IMR-90 (cell line): Measurements from ENCODE around the gene PATL2. TPM values are rescaled to one million over a fixed set of nuclear protein-coding genes. Genes with fewer than 3 reads are reported as not detected.

Source experiments
- ATAC-seq: fragments of 200-7000 bp; cut with Tn5 transposase; 2 replicates; pipeline ENCODE4 v1.9.1; 2020; ENCODE audit warnings: low read depth, mild to moderate bottlenecking, moderate library complexity
- BruUV-seq: library from RNA; stranded (reverse); fragments of 400-500 nt; replicated peaks from 2 replicates; lab custom pipeline; 2021; lab: Mats Ljungman, UMichigan
- CTCF ChIA-PET: fragments of 300-600 bp; formaldehyde crosslinking; extraction: SDS; loops from one replicate; lab custom pipeline; 2021; ENCODE audit warnings: antibody characterized with exemption; lab: Yijun Ruan, JAX
- POLR2A ChIA-PET: fragments of 300-600 bp; sonication (Branson Sonifier 250); formaldehyde crosslinking; loops from one replicate; lab custom pipeline; 2022; ENCODE audit warnings: antibody characterized with exemption; ENCODE audit not compliant: unreplicated experiment; lab: Charles Lee
- DNase-seq: peaks from one replicate; pipeline ENCODE4 v3.0.0; 2013
- H2AFZ ChIP-seq: replicated peaks from 2 replicates; pipeline ENCODE3; 2013; ENCODE audit warnings: low read length, mild to moderate bottlenecking; ENCODE audit not compliant: poor library complexity
- H2AK5ac ChIP-seq: 2 replicates; pipeline ENCODE4 v1.6.1; 2013; ENCODE audit warnings: low read depth, low read length, inconsistent platforms
- H2AK9ac ChIP-seq: replicated peaks from 2 replicates; pipeline ENCODE3; 2013; ENCODE audit warnings: mild to moderate bottlenecking, low read depth, low read length, moderate library complexity; ENCODE audit not compliant: poor library complexity
- H2BK120ac ChIP-seq: 2 replicates; pipeline ENCODE4 v1.6.1; 2013; ENCODE audit warnings: low read depth, low read length, inconsistent platforms
- H2BK15ac ChIP-seq: 3 replicates; pipeline ENCODE4 v1.6.1; 2013; ENCODE audit warnings: low read depth, low read length, inconsistent platforms
- H2BK20ac ChIP-seq: 2 replicates; pipeline ENCODE4 v1.6.1; 2013; ENCODE audit warnings: low read depth, mild to moderate bottlenecking, inconsistent platforms, low read length, moderate library complexity
- H2BK5ac ChIP-seq: 2 replicates; pipeline ENCODE4 v1.6.1; 2013; ENCODE audit warnings: mild to moderate bottlenecking, low read depth, low read length, inconsistent platforms; ENCODE audit not compliant: poor library complexity, severe bottlenecking
- H3K14ac ChIP-seq: replicated peaks from 2 replicates; pipeline ENCODE4 v1.6.1; 2013; ENCODE audit warnings: low read depth, low read length, inconsistent platforms
- H3K18ac ChIP-seq: 2 replicates; pipeline ENCODE4 v1.6.1; 2013; ENCODE audit warnings: low read depth, low read length, control low read depth
- H3K23ac ChIP-seq: 2 replicates; pipeline ENCODE4 v1.6.1; 2013; ENCODE audit warnings: low read depth, low read length, inconsistent platforms
- H3K27ac ChIP-seq: 2 replicates; pipeline ENCODE4 v1.5.1; 2013; ENCODE audit warnings: mild to moderate bottlenecking, control low read depth, low read length; ENCODE audit not compliant: insufficient read depth
- H3K27me3 ChIP-seq: 2 replicates; pipeline ENCODE4 v1.6.1; 2013; ENCODE audit warnings: low read length; ENCODE audit not compliant: control insufficient read depth, insufficient read depth
- H3K36me3 ChIP-seq: 2 replicates; pipeline ENCODE4 v1.6.1; 2013; ENCODE audit warnings: low read length, mixed read lengths; ENCODE audit not compliant: control insufficient read depth, insufficient read depth
- H3K4ac ChIP-seq: 2 replicates; pipeline ENCODE4 v1.6.1; 2013; ENCODE audit warnings: low read depth, low read length, inconsistent platforms
- H3K4me1 ChIP-seq: 2 replicates; pipeline ENCODE4 v1.6.1; 2013; ENCODE audit warnings: low read length, mixed read lengths; ENCODE audit not compliant: control insufficient read depth, insufficient read depth
- H3K4me2 ChIP-seq: 2 replicates; pipeline ENCODE4 v1.6.1; 2013; ENCODE audit warnings: low read depth, mild to moderate bottlenecking, control low read depth, low read length, moderate library complexity
- H3K4me3 ChIP-seq: 2 replicates; pipeline ENCODE4 v1.5.1; 2013; ENCODE audit warnings: low read depth, mild to moderate bottlenecking, control low read depth, low read length, moderate library complexity; ENCODE audit not compliant: insufficient read depth
- H3K56ac ChIP-seq: 2 replicates; pipeline ENCODE4 v1.6.1; 2013; ENCODE audit warnings: low read length, inconsistent platforms; ENCODE audit not compliant: insufficient read depth; ENCODE audit errors: extremely low read depth
- H3K79me1 ChIP-seq, 2 experiments: 2 replicates each; pipeline ENCODE4 v1.6.1; 2013; ENCODE audit warnings: low read length in 2 of 2, inconsistent platforms in 1 of 2, low read depth in 1 of 2
- H3K9ac ChIP-seq: 2 replicates; pipeline ENCODE4 v1.6.1; 2013; ENCODE audit warnings: low read depth, low read length, control low read depth
- H3K9me1 ChIP-seq: 2 replicates; pipeline ENCODE4 v1.6.1; 2013; ENCODE audit warnings: low read length, inconsistent platforms; ENCODE audit not compliant: insufficient read depth
- H3K9me3 ChIP-seq: 2 replicates; pipeline ENCODE4 v1.6.1; 2013; ENCODE audit warnings: low read length; ENCODE audit not compliant: control insufficient read depth, insufficient read depth
- H4K20me1 ChIP-seq: 2 replicates; pipeline ENCODE4 v1.6.1; 2013; ENCODE audit warnings: low read length, inconsistent platforms; ENCODE audit not compliant: insufficient read depth
- H4K5ac ChIP-seq: 2 replicates; pipeline ENCODE4 v1.6.1; 2013; ENCODE audit warnings: mild to moderate bottlenecking, low read depth, low read length, control low read depth
- H4K8ac ChIP-seq, 2 experiments: 2 replicates each; pipeline ENCODE4 v1.6.1; 2013; ENCODE audit warnings: low read depth in 2 of 2, low read length in 2 of 2, control low read depth in 1 of 2, inconsistent platforms in 1 of 2
- H4K91ac ChIP-seq: 2 replicates; pipeline ENCODE4 v1.6.1; 2013; ENCODE audit warnings: low read depth, low read length, inconsistent platforms; ENCODE audit not compliant: insufficient read depth
- BHLHE40 ChIP-seq: fragments of 150-350 bp; IDR thresholded peaks from 2 replicates; pipeline ENCODE4 v1.6.1; 2016; ENCODE audit warnings: mild to moderate bottlenecking, low read depth, low read length
- MAZ ChIP-seq: IDR thresholded peaks from 2 replicates; pipeline ENCODE4 v1.6.1; 2012; ENCODE audit warnings: low read depth, mild to moderate bottlenecking, low read length, improper control_type of control experiment, moderate library complexity, borderline replicate concordance
- RCOR1 ChIP-seq: IDR thresholded peaks from 2 replicates; pipeline ENCODE4 v1.6.1; 2012; ENCODE audit warnings: mild to moderate bottlenecking, low read length, improper control_type of control experiment; ENCODE audit not compliant: insufficient replicate concordance
- SMC3 ChIP-seq: fragments of 150-350 bp; IDR thresholded peaks from 2 replicates; pipeline ENCODE4 v1.6.1; 2016; ENCODE audit warnings: low read depth, mild to moderate bottlenecking, antibody characterized with exemption, low read length, moderate library complexity
- WGBS, 2 experiments: methylation state at CpG; one replicate each; pipeline versions ENCODE4 v1.1.5 to v1.1.7; 2013; ENCODE audit warnings: missing lambda C conversion rate in 2 of 2; ENCODE audit not compliant: insufficient read length in 1 of 2; ENCODE audit errors: extremely low coverage in 2 of 2; 5-methylcytosine and 5-hydroxymethylcytosine counted together
- dilution Hi-C: fragments of 300-500 bp; cut with HindIII; formaldehyde crosslinking; loops from one replicate; pipeline ENCODE4 v1.14.3; 2018; ENCODE audit warnings: low sequenced_read_pairs; ENCODE audit not compliant: unreplicated experiment
- in situ Hi-C: fragments of 300-500 bp; cut with MboI; formaldehyde crosslinking; loops from 3 replicates; pipeline ENCODE4 v1.14.3; 2019; ENCODE audit warnings: low sequenced_read_pairs, inconsistent platforms, mixed read lengths
- intact Hi-C: fragments of 100-400 bp; cut with micrococcal nuclease; formaldehyde crosslinking; loops from 2 replicates; pipeline ENCODE4 v1.10.0; 2022
- polyA plus RNA-seq, 3 experiments: library from polyadenylated mRNA; depleted of rRNA; stranded (reverse); fragments of >200 nt; gene quantifications; 2 replicates each; pipeline ENCODE4 v1.2.3, GENCODE V29; 2012; ENCODE audit warnings: low replicate concordance in 1 of 3
- total RNA-seq: library from RNA; depleted of rRNA; stranded (reverse); fragments of >200 nt; gene quantifications from 2 replicates; pipeline ENCODE4 v1.2.3, GENCODE V29; 2012
- TF ChIP-seq, protein P1 (sequence below): conservative IDR thresholded peaks from 2 replicates; pipeline ENCODE4 v1.5.1; 2012; ENCODE audit warnings: mild to moderate bottlenecking, low read depth, low read length, improper control_type of control experiment
- TF ChIP-seq, protein P2 (sequence below): fragments of 150-350 bp; IDR thresholded peaks from 2 replicates; pipeline ENCODE4 v1.6.1; 2017; ENCODE audit warnings: mild to moderate bottlenecking, antibody characterized with exemption, low read length, low read depth

PATL2 gene
- total and polyA plus RNA-seq, 2 of the 4 experiments (the other 2 are of a cell fraction): 0.10 TPM; not detected in 1

DNA sequence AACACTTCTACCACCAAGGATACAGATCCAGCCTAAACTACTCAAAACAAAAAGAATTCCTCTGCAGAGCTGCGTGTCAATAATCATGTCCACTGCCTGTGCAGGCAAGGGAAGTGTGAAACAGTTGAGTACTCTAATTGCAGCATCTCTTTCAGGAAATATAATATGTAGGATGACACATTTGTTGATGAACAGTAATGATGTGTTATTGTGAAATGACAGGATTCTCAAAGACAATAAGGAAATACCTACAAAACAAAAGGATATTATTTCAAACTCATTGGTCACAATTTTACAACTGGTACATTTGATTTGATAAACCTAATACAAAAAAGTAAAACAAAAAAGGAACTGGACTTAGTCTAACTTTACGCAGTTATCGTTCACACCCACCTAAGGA lies 52.1 kb downstream of the PATL2 start:
- Histone ChIP-seq H3K9me3 (no peaks in the 10 kb centered on the region), H2AK9ac (no peak overlapping the region), H4K20me1 (no peaks in the 10 kb centered on the region), H3K27me3 (no peaks in the 10 kb centered on the region), H3K27ac (no peak overlapping the region), H2AFZ (no peak overlapping the region), H3K4me3 (no peak overlapping the region), H3K14ac (no peak overlapping the region), H3K18ac (no peak overlapping the region), H4K91ac (no peak overlapping the region), H3K4me1 (0 out of 2 replicates have a peak, but pooled peaks cover 3% of the 10 kb centered on the region), H3K4me2 (no peak overlapping the region), H3K9me1 (peaks cover 4% of the 10 kb centered on the region; the same call in 1 of the 2 replicates), H4K8ac (no peak overlapping the region), H2BK5ac (no peak overlapping the region), H2BK20ac (no peak overlapping the region), H3K9ac (no peak overlapping the region), H2AK5ac (no peak overlapping the region), H3K79me1 (peaks cover 15 to 28% of the 10 kb centered on the region in 2 experiments; a peak in 3 of 4 replicates), H2BK15ac (no peak overlapping the region), H3K4ac (no peak overlapping the region), H3K56ac (no peak overlapping the region), H3K23ac (no peak overlapping the region), H2BK120ac (no peak overlapping the region), H3K36me3 (peaks cover 7% of the 10 kb centered on the region), H4K5ac (no peak overlapping the region)
- TF ChIP-seq BHLHE40 (no peak), RCOR1 (no peak), MAZ (no peak), SMC3 (no peak)
- TF ChIP-seq, protein P1, sequence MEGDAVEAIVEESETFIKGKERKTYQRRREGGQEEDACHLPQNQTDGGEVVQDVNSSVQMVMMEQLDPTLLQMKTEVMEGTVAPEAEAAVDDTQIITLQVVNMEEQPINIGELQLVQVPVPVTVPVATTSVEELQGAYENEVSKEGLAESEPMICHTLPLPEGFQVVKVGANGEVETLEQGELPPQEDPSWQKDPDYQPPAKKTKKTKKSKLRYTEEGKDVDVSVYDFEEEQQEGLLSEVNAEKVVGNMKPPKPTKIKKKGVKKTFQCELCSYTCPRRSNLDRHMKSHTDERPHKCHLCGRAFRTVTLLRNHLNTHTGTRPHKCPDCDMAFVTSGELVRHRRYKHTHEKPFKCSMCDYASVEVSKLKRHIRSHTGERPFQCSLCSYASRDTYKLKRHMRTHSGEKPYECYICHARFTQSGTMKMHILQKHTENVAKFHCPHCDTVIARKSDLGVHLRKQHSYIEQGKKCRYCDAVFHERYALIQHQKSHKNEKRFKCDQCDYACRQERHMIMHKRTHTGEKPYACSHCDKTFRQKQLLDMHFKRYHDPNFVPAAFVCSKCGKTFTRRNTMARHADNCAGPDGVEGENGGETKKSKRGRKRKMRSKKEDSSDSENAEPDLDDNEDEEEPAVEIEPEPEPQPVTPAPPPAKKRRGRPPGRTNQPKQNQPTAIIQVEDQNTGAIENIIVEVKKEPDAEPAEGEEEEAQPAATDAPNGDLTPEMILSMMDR: no peak
- TF ChIP-seq, protein P2, sequence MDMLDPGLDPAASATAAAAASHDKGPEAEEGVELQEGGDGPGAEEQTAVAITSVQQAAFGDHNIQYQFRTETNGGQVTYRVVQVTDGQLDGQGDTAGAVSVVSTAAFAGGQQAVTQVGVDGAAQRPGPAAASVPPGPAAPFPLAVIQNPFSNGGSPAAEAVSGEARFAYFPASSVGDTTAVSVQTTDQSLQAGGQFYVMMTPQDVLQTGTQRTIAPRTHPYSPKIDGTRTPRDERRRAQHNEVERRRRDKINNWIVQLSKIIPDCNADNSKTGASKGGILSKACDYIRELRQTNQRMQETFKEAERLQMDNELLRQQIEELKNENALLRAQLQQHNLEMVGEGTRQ: no peak
- WGBS, 2 experiments: no CpG with 5 or more reads among the region's 3 CpGs
- CTCF ChIA-PET: no interaction called here
- dilution Hi-C loops (no loop called here), intact Hi-C loops (no loop called here), in situ Hi-C loops (no loop called here)
- DNase-seq (no peak), ATAC-seq (no peak)
- no TSS peak for BruUV-seq
- POLR2A ChIA-PET: no interaction called here
